D721Med (cell line): ENCODE results near the gene CCDC7.
A peak's percentile ranks its signal among the peaks of the same experiment; 100 is the strongest.
"Not testable (repeated sequence)": the region's sequence is repeated elsewhere in the genome, so short reads cannot be mapped to it uniquely, and the experiment has no call there.

Source experiments
- DNase-seq: peaks from one replicate; pipeline ENCODE4 v3.0.0; 2011; ENCODE audit warnings: low spot score; ENCODE audit not compliant: insufficient read length
- FAIRE-seq: peaks from 2 replicates; lab custom pipeline; 2011; peaks lifted over from hg19 to GRCh38; lab: Jason Lieb, UNC
- TF ChIP-seq, protein P1 (sequence below): IDR thresholded peaks from 2 replicates; pipeline ENCODE4 v1.5.1; 2012; ENCODE audit warnings: mild to moderate bottlenecking, control low read depth; ENCODE audit not compliant: insufficient read depth; ENCODE audit errors: missing control alignments

CCDC7 gene

DNA sequence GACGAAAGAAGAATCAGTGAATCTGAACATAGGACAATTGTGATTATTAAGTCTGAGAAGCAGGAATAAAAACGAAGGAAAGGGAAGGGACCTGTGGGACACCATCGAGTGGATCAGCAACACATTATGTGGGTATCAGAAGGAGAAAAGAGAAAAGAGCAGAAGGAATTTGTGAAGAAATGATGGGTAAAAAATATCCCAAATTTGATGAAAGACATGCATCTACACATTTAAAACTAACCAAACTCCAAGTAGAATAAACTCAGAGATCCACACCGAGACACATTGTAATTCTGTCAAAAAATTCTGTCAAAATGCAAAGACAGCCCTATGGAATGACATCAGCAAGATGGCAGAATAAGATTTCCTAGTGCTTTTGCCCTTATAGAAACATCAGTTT is 341.0 kb downstream of the CCDC7 start:
- no peak for FAIRE-seq
- TF ChIP-seq, protein P1, sequence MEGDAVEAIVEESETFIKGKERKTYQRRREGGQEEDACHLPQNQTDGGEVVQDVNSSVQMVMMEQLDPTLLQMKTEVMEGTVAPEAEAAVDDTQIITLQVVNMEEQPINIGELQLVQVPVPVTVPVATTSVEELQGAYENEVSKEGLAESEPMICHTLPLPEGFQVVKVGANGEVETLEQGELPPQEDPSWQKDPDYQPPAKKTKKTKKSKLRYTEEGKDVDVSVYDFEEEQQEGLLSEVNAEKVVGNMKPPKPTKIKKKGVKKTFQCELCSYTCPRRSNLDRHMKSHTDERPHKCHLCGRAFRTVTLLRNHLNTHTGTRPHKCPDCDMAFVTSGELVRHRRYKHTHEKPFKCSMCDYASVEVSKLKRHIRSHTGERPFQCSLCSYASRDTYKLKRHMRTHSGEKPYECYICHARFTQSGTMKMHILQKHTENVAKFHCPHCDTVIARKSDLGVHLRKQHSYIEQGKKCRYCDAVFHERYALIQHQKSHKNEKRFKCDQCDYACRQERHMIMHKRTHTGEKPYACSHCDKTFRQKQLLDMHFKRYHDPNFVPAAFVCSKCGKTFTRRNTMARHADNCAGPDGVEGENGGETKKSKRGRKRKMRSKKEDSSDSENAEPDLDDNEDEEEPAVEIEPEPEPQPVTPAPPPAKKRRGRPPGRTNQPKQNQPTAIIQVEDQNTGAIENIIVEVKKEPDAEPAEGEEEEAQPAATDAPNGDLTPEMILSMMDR: no peak
- no peak for DNase-seq

DNA sequence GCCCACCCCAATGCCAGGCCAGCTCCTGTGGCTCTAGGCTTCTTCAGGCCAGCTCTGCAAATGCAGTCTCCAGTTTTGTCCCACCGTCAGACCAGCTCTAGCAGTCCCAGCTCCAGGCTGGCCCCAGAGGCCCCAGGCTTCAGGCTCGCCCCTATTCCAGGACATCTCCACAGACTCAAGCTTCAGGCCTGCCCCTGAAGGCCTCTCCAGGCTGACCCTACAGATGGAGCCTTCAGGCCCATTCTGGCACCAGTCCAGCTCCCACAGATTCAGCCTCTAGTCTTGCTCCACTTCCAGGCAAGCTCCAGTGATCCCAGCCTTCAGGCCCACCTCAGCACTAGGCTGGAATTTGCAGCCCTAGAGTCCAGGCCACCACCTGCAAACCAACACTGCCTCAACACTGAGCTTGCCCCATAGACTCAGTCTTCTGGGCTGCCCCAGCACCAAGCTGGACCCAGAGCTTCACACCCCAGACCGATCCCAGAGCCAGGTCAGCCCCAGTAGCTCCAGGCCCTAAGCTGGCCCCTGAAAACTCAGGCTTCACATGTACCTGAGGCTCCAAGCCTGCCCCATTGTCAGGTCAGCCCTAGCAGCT is 341.8 kb downstream of the CCDC7 start:
- TF ChIP-seq, protein P1: no peak
- FAIRE-seq: no peak
- DNase-seq: no peak

DNA sequence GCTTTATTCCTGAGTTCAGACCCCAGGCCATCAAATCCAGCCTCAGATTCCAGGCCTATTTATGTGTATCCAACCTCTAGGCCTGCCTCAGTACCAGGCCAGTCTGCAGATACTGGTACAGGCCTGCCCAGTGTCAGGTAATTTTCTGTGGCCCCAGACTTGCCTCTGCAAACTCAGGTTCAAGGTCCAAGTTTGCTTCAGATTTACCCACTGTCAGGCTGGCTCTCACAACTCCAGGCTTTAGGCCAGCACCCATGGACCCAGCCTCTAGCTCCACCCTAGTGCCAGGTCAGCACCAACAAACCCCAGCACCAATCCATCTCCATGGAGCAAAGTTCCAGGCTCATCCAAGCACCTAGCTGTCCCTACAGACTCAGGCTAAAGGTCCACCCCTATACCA is 342.4 kb downstream of the CCDC7 start:
- TF ChIP-seq, protein P1: no peak
- DNase-seq (no peak), FAIRE-seq (no peak)

DNA sequence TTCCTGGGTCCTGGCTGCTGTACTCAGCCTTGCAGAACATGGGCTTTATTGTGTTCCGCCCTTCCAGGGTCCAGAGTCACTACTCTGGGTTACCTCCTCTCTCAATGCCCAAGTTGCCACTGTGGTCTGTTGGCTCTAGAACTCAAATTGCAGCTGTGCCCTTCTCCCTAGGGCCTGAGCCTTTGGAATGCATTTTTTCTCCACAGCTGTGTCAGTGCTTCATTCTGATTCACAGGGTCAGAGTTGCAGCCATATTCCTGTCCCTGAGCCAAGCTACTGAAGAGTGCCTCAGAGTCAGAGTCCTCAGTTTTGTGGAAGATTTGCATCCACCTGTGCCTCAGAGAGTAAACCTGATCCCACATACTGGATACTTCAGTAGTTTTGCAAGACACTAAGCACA is 344.5 kb downstream of the CCDC7 start:
- TF ChIP-seq, protein P1: no peak
- DNase-seq (no peak), FAIRE-seq (no peak)

DNA sequence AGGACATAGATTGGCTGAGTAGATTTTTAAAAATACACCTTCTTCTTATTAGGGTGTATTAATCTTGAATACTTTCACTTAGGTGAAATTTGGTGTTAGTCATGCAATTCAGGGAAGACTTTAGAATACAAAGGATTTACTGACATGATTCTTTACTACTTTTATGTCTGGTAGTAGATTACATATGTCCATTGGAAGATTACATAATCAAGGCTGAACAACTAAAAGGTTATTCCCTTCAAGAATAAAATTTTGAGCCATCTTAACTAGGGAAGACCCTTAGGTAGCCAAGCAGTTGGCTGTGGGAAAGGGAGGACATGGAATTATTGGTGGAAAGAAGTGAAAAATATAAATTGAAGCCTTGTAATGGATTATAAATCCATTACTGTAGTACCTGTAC is 347.1 kb downstream of the CCDC7 start:
- DNase-seq: no peak
- TF ChIP-seq, protein P1: no peak
- no peak for FAIRE-seq

DNA sequence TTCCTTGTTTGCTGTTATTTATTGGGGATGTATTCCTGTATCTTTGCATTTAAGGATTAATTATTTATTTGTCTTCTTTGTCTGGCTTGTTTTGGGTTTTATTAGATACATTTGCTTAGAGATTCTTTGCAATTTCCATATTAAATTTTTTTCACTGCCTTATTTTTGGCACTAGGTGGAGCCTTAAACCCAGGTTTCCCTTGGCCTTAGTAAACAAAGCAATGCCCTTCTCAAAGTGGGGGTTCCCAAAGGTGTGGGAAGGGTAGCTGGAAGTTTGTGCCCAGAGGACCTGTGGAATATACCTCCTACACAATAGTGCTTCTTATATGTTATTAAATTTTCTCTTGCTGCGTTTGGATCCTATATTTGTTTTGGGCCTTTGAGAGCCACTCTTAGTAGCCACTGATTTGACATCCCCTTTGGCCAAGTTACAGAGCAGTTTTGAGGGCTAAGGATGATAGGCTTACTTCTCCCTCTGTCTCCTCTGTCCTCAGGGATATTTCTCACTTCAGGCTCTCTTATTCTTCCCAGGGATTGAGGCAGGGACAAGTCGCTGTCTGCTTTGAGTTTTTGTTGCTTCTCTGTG is 349.8 kb downstream of the CCDC7 start:
- peak; percentile 60 for FAIRE-seq
- no peak for DNase-seq
- TF ChIP-seq, protein P1: peak; percentile 78

DNA sequence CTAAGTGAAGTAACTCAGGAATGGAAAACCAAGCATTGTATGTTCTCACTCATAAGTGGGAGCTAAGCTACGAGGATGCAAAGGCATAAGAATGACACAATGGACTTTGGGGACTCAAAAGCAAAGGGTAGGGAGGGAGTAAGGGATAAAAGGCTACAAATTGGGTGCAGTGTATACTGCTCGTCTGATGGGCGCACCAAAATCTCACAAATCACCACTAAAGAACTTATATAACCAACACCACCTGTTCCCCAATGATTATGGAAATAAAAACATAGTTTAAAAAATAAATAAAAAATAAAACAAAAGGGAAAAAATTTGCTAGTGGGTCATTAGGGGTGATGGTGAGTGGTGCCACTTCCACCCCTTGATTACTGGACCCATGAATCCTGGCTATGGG is 351.5 kb downstream of the CCDC7 start:
- DNase-seq: not testable (repeated sequence)

DNA sequence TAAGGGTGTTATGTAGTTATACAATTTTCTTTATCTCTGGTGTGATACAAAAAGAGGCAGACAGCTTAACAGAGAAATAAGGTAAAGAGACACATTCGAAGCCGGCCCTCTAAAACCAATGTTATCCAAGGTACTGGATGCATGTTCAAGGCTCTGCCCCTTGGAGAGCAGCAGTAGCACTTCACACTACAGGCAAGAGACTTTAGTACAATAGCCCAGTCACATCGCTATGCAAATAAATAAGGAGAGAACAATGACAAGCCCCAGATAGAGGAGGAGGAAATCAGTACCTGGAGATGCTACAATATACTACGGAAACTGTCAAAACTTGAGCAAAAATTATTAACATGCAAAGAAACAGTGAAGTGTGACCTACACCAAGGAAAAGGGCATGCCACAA is 401.0 kb downstream of the CCDC7 start:
- DNase-seq (no peak), FAIRE-seq (no peak)
- TF ChIP-seq, protein P1: no peak

More for the DNA sequence above, 351.5 kb downstream of the CCDC7 start:
- not testable (repeated sequence) for FAIRE-seq
